Measurements from ENCODE around the gene NFE2L1.
"Not testable (repeated sequence)": the region's sequence is repeated elsewhere in the genome, so short reads cannot be mapped to it uniquely, and the experiment has no call there.

The NFE2L1 gene

DNA sequence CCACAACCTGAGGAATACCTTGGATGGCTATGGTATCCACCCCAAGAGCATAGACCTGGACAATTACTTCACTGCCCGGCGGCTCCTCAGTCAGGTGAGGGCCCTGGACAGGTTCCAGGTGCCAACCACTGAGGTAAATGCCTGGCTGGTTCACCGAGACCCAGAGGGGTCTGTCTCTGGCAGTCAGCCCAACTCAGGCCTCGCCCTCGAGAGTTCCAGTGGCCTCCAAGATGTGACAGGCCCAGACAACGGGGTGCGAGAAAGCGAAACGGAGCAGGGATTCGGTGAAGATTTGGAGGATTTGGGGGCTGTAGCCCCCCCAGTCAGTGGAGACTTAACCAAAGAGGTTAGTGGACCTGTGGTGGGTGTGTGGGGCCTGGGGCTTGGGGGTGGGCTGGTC lies 3.1 kb downstream of the NFE2L1 start:
- no peak for DNase-seq

DNA sequence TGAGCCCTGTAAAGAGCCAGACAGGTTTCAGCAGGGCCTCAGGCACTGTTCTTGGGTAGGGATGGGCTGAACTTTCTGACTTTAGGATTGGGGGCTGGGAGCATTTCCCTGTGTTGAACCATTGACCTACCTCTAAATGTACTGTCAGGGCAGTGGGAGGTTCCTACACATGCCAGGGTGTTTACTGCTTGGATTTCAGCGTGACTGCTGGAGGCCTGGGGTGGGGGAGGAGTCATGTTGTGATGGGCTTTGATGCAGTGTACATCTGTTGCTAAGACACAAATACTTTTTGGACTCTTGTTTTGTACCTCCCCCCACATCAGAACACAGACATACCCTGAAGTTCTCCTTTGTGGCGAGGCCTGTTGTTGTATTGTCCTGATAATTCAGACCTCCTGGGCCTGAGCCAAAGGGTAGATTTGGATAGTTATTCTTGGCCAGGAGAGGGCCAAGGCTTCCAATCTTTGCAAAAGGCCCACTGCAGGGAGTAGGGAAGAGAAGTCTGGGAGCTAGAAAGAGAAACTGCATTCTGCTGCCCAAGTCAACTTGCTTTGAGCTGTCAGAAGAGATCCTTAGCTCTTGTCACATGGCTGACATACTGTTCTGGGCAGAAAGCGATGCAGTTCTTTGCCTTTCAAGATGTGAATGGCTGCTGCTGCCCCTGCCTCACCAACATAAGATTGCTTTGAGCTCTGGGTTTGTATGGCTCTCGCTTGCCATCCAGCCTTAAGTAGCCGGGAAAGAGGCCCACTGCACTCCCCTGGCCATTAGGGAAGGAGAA lies 3.7 kb downstream of the NFE2L1 start:
- DNase-seq, result no peak

DNA sequence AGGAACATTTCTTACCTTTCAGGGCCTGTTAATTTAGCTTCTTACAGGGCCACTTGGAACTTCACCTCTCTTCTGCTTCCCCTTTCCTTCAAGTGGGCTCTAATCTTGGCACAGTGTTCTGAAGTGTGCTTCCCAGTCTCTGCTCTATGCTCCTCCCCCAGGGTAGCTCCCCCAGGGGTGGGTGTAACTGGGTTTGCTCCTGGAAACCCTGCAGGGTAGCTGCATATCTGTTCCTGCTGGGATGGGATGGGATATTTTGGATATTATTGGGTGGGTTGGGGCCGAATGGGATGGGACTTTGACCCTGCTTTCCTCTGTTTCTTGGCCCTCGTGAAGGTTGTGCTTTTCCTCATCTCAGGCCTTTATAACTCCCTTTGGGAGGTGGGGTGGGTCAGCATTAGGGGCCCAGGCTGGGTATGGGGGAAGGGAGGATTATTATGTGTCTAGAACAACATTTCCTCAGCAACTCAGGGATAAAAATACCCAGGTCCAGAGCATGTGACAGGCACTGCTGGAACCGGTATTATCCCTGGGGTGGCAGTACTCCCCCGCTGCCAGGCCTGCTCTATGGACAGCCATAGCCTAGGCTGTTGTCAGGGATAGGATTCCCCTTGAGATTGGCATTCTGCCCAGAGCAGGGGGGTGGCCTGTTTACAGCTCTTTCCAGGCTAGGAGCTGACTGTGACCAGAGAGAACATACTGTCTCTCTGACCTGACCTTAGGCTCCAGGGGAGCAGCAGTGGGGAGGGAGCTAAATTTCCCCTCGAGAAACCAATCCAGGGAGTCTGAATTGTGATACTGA lies 5.0 kb downstream of the NFE2L1 start:
- DNase-seq, result no peak

DNA sequence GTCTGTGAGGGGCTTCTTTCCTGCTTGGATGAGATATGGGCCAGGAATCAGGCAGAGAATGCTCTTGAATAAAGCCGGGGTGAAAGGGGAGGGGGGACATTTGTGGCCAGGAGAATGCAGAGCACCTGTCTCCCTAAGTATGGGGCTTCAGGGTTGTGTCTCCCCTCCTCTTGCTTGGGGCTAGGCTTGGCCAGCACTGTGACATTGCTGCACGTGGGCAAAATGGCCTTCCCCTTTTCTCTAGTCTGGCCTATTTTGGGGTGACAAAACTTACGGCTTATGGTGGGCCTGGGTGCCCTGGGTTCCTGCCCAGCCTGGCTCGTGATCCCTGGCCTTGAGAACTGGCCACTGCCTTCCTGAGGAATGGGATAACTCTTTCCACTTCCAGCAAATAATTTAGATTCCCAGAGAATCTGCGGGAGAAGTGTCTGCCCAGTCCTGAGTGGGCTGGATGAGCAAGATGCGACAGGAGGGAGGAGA lies 5.6 kb downstream of the NFE2L1 start:
- no peak for DNase-seq

DNA sequence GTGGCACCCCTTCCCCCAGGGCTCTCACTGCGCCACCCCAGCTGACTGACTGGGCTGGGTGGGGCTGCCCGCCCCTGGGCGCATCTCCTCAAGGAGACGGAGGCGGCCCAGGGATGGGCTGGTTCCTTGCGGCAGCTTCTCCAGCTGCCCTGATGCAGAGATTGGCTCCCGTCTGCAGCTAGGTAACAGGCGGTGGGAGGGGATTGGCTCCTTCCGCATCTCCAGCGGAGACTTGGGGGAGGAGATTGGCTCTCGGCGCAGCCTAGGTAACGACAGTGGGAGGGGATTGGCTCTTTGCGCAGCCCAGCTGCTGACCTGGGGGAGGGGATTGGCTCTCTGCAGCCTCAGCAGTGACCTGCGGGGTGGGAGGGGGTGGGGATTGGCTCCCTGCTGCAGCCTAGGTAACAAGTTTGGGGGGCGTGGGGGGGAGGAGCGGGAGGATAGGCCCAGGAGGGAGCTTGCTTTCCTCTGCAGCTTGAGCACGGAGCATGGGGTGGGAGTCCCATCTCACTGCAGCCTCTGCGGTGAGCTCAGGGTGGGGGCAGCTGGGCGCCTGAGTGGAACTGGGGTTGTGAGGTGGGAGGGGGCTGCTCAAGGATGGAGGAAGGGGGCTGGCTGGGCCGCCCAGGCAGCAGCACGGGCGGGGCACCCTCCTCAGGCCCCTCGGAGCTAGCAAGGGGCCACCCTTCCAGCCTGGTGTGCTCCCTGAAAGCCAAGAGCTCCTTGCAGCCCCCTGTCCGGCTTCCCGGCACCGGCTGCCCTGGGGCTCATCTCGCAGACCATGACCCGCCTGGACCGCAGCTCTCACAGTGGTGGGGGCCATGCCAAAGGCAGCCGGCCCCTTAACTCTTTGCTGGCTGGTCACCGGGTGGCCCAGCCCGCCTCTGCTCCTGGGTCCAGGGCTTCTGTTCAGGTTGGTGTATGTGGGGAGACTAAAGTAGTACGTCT lies 6.4 kb downstream of the NFE2L1 start:
- DNase-seq, result no peak

DNA sequence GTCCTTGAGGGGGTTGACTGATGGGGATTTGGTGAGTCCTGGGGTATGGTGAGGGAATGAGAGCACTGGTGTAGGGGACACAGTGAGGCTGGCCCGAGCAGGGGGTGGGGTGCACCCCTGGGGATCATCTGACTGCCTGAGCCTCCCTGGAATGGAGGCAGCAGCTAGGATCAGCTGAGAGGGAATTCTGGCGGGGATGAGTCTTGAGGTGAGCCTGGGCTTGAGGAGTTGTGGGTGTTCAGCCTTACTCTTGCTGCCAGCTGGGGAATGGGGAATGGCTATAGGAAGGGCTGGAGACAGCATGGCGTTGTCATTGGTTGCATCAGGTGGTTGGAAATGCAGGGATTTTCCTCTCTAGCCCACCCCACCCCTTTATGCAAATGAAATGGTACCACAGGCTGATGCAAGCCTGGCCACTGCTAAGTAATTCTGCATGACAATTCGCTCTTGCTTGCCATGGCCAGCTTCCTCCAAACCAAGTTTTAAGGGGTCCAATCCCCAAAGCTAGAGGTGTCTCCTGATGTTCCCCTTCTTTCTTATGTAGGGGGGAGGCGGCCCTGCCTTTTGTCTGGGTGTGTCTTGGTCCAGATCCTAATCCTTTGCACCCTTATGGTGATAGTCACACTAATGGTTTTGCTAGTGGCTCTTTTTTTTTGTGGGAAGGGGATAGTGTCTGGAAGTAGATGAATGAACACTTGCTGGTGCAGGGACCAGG lies 7.5 kb downstream of the NFE2L1 start:
- DNase-seq, result no peak

DNA sequence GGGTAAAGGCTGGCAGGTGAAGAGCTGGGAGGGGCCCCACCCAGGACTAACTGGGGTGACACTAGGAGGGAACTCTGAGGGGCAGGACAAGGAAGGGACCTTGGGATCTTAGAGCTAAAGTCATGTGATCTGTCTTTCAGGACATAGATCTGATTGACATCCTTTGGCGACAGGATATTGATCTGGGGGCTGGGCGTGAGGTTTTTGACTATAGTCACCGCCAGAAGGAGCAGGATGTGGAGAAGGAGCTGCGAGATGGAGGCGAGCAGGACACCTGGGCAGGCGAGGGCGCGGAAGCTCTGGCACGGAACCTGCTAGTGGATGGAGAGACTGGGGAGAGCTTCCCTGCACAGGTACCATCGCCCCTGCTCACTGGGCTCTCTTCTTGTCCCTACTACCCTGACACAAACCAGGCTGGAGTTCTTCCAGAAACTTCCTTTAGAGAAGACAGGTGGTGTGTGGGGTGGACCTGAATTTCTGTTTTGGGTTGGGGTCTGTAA lies 8.1 kb downstream of the NFE2L1 start:
- no peak for DNase-seq

DNA sequence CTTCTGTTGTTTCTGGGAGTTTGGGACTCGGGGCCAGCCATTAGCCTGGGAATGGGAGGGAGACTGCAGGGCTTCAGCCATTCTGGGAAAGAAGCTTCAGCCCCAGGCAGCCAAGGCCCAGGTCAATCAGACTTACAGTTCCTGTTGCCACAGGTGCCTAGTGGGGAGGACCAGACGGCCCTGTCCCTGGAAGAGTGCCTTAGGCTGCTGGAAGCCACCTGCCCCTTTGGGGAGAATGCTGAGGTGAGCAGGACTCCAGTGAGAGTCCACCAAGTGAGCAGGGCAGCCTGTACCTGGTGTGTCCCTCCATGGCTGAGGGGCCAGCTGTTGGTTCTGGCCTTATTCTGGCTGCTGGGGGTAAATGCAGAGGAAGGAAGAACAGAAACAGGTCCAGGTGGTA lies 8.7 kb downstream of the NFE2L1 start:
- DNase-seq, result no peak

DNA sequence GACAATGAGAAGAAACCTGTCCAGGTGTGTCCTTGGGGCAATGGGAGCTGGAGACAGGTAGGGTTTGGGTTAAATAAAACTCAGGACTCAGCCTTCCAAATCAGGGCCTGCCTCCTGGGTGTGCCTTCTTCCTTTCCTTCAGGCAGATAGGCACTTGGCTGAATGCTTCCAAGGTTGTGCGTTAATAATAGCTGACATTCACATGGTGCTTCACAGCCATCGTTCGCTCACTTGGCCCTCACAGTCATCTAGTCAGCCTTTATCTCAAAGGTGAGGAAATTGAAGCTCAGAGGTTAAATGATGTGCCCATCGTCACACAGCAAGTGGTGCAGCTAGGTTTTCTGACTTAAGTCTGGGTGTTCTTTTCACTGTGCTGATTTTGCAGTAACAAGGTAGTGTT lies 9.5 kb downstream of the NFE2L1 start:
- DNase-seq, result no peak

DNA sequence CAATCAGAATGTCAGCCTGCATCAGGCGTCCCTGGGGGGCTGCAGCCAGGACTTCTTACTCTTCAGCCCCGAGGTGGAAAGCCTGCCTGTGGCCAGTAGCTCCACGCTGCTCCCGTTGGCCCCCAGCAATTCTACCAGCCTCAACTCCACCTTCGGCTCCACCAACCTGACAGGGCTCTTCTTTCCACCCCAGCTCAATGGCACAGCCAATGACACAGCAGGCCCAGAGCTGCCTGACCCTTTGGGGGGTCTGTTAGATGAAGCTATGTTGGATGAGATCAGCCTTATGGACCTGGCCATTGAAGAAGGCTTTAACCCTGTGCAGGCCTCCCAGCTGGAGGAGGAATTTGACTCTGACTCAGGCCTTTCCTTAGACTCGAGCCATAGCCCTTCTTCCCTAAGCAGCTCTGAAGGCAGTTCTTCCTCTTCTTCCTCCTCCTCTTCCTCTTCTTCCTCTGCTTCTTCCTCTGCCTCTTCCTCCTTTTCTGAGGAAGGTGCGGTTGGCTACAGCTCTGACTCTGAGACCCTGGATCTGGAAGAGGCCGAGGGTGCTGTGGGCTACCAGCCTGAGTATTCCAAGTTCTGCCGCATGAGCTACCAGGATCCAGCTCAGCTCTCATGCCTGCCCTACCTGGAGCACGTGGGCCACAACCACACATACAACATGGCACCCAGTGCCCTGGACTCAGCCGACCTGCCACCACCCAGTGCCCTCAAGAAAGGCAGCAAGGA lies 10.4 kb downstream of the NFE2L1 start:
- DNase-seq, result no peak

DNA sequence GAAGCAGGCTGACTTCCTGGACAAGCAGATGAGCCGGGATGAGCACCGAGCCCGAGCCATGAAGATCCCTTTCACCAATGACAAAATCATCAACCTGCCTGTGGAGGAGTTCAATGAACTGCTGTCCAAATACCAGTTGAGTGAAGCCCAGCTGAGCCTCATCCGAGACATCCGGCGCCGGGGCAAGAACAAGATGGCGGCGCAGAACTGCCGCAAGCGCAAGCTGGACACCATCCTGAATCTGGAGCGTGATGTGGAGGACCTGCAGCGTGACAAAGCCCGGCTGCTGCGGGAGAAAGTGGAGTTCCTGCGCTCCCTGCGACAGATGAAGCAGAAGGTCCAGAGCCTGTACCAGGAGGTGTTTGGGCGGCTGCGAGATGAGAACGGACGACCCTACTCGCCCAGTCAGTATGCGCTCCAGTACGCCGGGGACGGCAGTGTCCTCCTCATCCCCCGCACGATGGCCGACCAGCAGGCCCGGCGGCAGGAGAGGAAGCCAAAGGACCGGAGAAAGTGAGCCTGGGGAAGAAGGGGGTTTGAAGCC lies 11.0 kb downstream of the NFE2L1 start:
- no peak for DNase-seq

DNA sequence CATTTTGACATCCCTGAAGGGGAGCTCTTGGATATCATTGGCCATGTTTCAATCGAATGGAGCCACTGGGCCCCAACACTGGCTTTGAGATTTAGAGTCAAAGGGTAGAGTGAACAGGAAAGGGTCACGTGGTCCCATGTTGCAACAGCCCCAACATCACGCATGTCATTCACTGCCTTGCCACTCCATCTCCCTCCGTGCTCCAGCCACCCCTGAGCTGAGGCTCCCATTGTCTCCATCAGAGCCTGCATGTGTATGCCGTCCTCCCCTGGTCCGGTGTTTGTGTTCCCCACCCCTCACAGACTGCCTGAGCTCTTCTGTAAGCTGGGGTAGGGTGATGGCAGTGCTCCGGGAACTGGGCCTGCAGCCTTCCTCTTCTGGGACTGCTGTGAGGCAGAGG lies 12.1 kb downstream of the NFE2L1 start:
- no peak for DNase-seq

DNA sequence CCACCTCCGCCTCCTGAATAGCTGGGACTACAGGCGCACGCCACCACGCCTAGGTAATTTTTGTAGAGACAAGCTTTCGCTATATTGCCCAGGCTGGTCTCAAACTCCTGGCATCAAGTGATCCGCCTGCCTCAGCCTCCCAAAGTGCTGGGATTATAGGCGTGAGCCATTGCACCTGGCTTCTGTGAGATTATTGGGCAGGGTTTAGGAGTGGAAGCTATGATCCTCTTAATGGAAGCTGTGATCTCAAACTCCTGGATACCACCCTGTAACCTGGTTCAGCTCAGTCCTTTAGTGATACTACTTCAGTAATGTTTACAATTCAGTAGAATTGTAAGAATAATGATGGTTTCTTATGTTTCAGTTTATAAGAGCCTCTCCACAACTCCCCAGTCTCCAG lies 14.1 kb downstream of the NFE2L1 start:
- DNase-seq, result no peak

DNA sequence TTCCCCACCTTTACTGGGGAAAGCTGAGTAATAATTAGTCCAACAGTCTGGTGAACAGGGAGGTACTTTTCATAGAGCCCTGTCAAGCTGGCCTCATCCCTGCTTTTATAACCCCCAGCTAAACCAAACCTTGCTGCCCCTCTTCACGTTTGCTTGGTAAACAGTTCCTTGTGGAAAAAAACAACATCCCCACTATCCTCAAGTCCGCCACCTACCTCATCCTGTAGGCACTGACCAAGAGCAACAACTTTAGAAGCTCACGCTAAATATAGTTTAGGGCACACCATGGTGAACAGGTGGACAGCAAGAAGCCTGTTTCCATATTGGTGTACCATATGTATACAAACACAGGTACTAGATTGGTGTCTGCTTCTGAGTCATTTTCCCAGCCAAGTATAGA lies 16.5 kb downstream of the NFE2L1 start:
- no peak for DNase-seq

DNA sequence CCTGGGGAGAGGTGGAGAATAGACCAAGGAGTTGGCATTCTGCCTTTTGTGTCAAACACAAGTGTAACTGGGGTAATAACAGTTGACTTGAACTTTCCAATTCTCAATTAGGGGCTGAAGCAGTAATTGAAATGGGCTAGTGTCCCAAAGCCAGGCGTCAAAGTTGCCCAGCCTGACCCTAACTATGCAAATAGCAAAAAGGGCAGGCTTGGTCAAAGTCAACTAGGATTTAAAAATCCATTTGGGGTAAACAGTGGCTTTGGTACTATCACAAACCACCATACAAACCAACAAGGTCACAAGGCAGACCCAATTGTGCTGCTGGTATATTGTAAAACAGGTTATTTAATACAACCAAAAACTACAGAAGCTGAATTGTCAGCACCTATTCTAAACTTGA lies 18.0 kb downstream of the NFE2L1 start:
- no peak for DNase-seq

DNA sequence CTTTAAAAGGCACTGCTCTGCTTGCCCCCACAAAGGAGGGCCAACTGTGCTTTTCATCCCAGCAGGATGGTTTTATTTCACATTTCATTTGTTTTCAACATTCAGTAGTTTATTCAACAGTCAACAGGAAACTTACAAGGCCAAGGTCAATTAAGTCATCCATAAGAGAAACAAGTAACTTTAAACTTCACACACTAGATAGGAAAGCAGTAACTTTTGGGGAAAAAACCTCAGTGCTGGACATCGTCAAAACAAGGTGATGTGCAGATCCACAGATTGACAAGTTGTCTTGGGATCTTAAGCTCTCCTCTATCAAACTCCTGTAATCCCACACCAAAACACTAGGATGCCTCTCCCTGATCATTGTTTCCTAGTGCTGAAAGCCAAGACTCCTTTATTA lies 18.5 kb downstream of the NFE2L1 start:
- DNase-seq, result no peak

DNA sequence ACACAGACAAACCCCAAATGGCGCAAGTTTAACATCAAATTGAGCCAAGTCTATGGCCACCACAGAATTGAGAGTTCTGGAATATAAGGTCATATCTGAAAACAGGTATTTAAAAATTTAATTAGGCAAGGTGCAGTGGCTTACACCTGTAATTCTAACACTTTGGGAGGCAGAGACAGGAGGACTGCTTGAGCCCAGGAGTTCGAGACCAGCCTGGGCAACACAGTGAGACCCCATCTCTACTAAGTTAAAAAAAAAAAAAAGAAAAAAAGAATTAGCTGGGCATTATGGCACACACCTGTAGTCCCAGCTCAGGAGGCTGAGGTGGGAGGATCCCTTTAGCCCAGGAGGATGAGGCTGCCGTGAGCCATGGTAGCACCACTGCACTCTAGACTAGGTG lies 19.1 kb downstream of the NFE2L1 start:
- DNase-seq, result no peak

DNA sequence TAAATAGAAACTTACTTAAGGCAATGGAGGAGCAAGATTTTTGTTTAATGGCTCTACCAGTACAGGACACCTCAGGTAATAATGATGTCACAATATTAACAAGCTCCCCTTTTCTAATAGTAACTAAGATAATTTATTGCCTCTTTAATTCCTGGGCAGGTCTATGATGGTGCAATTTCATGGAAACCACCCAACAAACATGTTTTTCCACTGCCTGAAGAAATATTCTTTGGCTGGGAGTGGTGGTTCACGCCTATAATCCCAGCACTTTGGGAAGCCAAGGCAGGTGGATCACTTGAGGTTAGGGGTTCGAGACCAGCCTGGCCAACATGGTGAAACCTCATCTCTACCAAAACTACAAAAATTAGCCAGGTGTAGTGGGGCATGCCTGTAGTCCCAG lies 19.6 kb downstream of the NFE2L1 start:
- not testable (repeated sequence) for DNase-seq

DNA sequence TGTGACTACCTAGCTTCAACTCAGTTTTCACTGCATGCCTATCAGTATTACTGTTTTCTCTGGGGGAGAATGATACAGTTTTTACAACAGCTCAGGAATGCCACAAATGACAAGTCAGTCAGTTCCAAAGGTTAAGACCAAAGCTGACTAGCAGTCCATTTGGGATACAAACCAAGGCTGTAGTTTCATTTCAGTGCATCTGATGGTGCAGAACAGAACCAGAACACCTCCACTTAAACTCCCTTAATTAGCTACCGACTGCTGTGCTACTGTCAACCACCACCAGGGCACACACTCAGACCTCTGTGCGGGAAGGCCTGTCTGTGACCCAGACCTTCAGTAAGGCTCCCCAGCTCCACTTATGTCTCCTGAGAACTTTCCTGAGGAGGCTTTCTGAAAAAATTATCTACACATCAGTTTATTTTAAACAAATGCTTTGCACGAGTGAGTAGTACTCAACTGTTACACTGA lies 20.4 kb downstream of the NFE2L1 start:
- DNase-seq, result no peak

DNA sequence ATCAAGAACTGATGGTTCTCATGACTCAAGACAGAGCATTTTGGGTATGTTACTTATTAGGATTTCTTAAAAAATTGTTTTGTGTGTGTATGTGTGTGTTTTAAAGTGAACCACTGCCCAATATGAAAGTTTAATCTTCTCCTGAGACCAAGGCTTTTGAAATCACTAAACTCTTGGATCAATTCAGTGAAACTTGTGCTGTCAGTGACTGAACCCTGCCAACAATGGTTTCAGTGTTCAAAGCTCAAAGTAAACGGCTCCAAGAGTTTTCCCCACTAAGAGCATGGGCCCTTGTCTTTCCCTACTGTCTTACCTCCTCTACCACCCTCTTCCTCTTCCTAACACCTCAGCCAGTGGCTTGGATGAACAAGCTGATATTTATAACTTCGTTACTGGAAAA lies 22.0 kb downstream of the NFE2L1 start:
- DNase-seq, result no peak

DNA sequence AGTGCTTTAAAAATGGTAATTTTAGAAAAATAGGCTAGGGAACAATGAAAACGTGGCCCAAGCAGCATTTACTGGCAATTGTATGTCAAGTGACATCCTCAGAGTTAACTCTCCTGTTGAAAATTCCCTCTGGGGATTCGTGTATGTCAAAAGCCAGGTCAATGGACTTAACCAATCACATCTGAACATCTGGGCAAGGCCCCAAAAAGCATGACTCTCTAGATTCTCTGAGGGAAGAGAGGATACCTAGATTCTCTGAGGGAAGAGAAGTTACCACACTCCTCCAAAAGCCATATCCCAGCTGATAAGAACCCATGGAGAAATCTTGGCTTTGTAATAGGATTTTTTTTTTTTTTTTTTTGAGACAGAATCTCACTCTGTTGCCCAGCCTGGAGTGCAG lies 23.5 kb downstream of the NFE2L1 start:
- no peak for DNase-seq

Measured in CD4-positive, alpha-beta T cell treated with Interferon gamma for 1 hour (primary cell).